ENCODE measurements around the gene CCN5.

Gene CCN5

GRCh38 chr20:44730441-44730840 lies 15.3 kb downstream of the CCN5 start:
- Mint-ChIP-seq H3K4me1 (no peaks in the 10 kb centered on the region), H3K27ac (no peak overlapping the region), H3K36me3 (peaks cover 2% of the 10 kb centered on the region), H3K9me3 (no peaks in the 10 kb centered on the region), H3K27me3 (peaks cover 5% of the 10 kb centered on the region), H3K4me3 (no peak overlapping the region)
- ATAC-seq (ENCODE audit: low read depth) = no peak
- no peak for DNase-seq (ENCODE audit: low spot score in 2 of 2)

GRCh38 chr20:44731657-44732056 lies 16.5 kb downstream of the CCN5 start:
- Mint-ChIP-seq H3K4me1 (peaks cover 5% of the 10 kb centered on the region), H3K27me3 (peaks cover 5% of the 10 kb centered on the region), H3K4me3 (no peak overlapping the region), H3K9me3 (peaks cover 4% of the 10 kb centered on the region), H3K36me3 (peaks cover 4% of the 10 kb centered on the region), H3K27ac (no peak overlapping the region)
- no peak for ATAC-seq (ENCODE audit: low read depth)
- no peak for DNase-seq (ENCODE audit: low spot score in 2 of 2)

- peaks cover 7% of the 10 kb centered on the region for H3K4me1 Mint-ChIP-seq
- DNase-seq (ENCODE audit: low spot score in 2 of 2) (no peak), ATAC-seq (ENCODE audit: low read depth) (no peak)
- H3K27ac Mint-ChIP-seq = no peak overlapping the region
- H3K36me3 Mint-ChIP-seq = peaks cover 4% of the 10 kb centered on the region
- peaks cover 5% of the 10 kb centered on the region for H3K27me3 Mint-ChIP-seq
- H3K4me3 Mint-ChIP-seq = no peak overlapping the region
- peaks cover 4% of the 10 kb centered on the region for H3K9me3 Mint-ChIP-seq
These were observed 17.2 kb downstream of the CCN5 start for GRCh38 chr20:44732327-44732726.

GRCh38 chr20:44733341-44734069 lies 18.3 kb downstream of the CCN5 start:
- Mint-ChIP-seq H3K27ac (no peak overlapping the region), H3K27me3 (peaks cover 5% of the 10 kb centered on the region), H3K9me3 (peaks cover 4% of the 10 kb centered on the region), H3K36me3 (peaks cover 4% of the 10 kb centered on the region), H3K4me3 (no peak overlapping the region), H3K4me1 (peaks cover 7% of the 10 kb centered on the region)
- peak; percentile 38 to 44 for DNase-seq (ENCODE audit: low spot score in 2 of 2)
- ATAC-seq (ENCODE audit: low read depth) = peak; percentile 70

GRCh38 chr20:44734938-44735337 lies 19.8 kb downstream of the CCN5 start:
- no peak overlapping the region for H3K4me3 Mint-ChIP-seq
- H3K27ac Mint-ChIP-seq = no peak overlapping the region
- DNase-seq (ENCODE audit: low spot score in 2 of 2) = no peak
- peaks cover 7% of the 10 kb centered on the region for H3K9me3 Mint-ChIP-seq
- ATAC-seq (ENCODE audit: low read depth) = no peak
- peaks cover 4% of the 10 kb centered on the region for H3K36me3 Mint-ChIP-seq
- H3K27me3 Mint-ChIP-seq = peaks cover 2% of the 10 kb centered on the region
- H3K4me1 Mint-ChIP-seq = peaks cover 13% of the 10 kb centered on the region

- peaks cover 7% of the 10 kb centered on the region for H3K9me3 Mint-ChIP-seq
- no peak for DNase-seq (ENCODE audit: low spot score in 2 of 2)
- H3K27ac Mint-ChIP-seq = no peak overlapping the region
- H3K36me3 Mint-ChIP-seq = peaks cover 2% of the 10 kb centered on the region
- H3K4me3 Mint-ChIP-seq = peak overlapping the region; percentile 69
- no peak for ATAC-seq (ENCODE audit: low read depth)
- peaks cover 13% of the 10 kb centered on the region for H3K4me1 Mint-ChIP-seq
- peaks cover 2% of the 10 kb centered on the region for H3K27me3 Mint-ChIP-seq
These were observed 20.6 kb downstream of the CCN5 start for GRCh38 chr20:44735816-44736169.

GRCh38 chr20:44736170-44737021 lies 21.2 kb downstream of the CCN5 start:
- DNase-seq (ENCODE audit: low spot score in 2 of 2) = no peak
- H3K4me1 Mint-ChIP-seq = peaks cover 13% of the 10 kb centered on the region
- peaks cover 7% of the 10 kb centered on the region for H3K9me3 Mint-ChIP-seq
- H3K36me3 Mint-ChIP-seq = peaks cover 2% of the 10 kb centered on the region
- H3K27me3 Mint-ChIP-seq = peaks cover 2% of the 10 kb centered on the region
- H3K4me3 Mint-ChIP-seq = peak overlapping the region; percentile 69
- no peak overlapping the region for H3K27ac Mint-ChIP-seq
- ATAC-seq (ENCODE audit: low read depth) = peak; percentile 69

GRCh38 chr20:44737116-44737515 lies 21.9 kb downstream of the CCN5 start:
- H3K36me3 Mint-ChIP-seq = peaks cover 2% of the 10 kb centered on the region
- H3K4me1 Mint-ChIP-seq = peaks cover 13% of the 10 kb centered on the region
- no peak for DNase-seq (ENCODE audit: low spot score in 2 of 2)
- peaks cover 7% of the 10 kb centered on the region for H3K9me3 Mint-ChIP-seq
- no peak overlapping the region for H3K27ac Mint-ChIP-seq
- ATAC-seq (ENCODE audit: low read depth) = no peak
- H3K4me3 Mint-ChIP-seq = no peak overlapping the region
- peaks cover 2% of the 10 kb centered on the region for H3K27me3 Mint-ChIP-seq

GRCh38 chr20:44738813-44739477 lies 23.8 kb downstream of the CCN5 start:
- Mint-ChIP-seq H3K4me3 (peak overlapping the region; percentile 17), H3K4me1 (peaks cover 13% of the 10 kb centered on the region), H3K9me3 (peaks cover 7% of the 10 kb centered on the region), H3K27me3 (peaks cover 2% of the 10 kb centered on the region), H3K36me3 (peaks cover 2% of the 10 kb centered on the region), H3K27ac (no peak overlapping the region)
- no peak for DNase-seq (ENCODE audit: low spot score in 2 of 2)
- peak; percentile 60 for ATAC-seq (ENCODE audit: low read depth)

GRCh38 chr20:44739942-44740341 lies 24.8 kb downstream of the CCN5 start:
- DNase-seq (ENCODE audit: low spot score in 2 of 2) = no peak
- H3K36me3 Mint-ChIP-seq = peaks cover 2% of the 10 kb centered on the region
- H3K9me3 Mint-ChIP-seq = peaks cover 7% of the 10 kb centered on the region
- peaks cover 13% of the 10 kb centered on the region for H3K4me1 Mint-ChIP-seq
- no peak overlapping the region for H3K4me3 Mint-ChIP-seq
- ATAC-seq (ENCODE audit: low read depth) = no peak
- peaks cover 4% of the 10 kb centered on the region for H3K27me3 Mint-ChIP-seq
- no peak overlapping the region for H3K27ac Mint-ChIP-seq

GRCh38 chr20:44742304-44743079 lies 27.3 kb downstream of the CCN5 start:
- no peak for DNase-seq (ENCODE audit: low spot score in 2 of 2)
- ATAC-seq (ENCODE audit: low read depth) = no peak
- H3K9me3 Mint-ChIP-seq = peaks cover 3% of the 10 kb centered on the region
- H3K36me3 Mint-ChIP-seq = no peaks in the 10 kb centered on the region
- no peak overlapping the region for H3K27ac Mint-ChIP-seq
- no peak overlapping the region for H3K4me3 Mint-ChIP-seq
- H3K4me1 Mint-ChIP-seq = peaks cover 10% of the 10 kb centered on the region
- H3K27me3 Mint-ChIP-seq = peaks cover 10% of the 10 kb centered on the region

- no peak for ATAC-seq (ENCODE audit: low read depth)
- Mint-ChIP-seq H3K4me1 (peaks cover 10% of the 10 kb centered on the region), H3K4me3 (no peak overlapping the region), H3K27ac (no peak overlapping the region), H3K36me3 (no peaks in the 10 kb centered on the region), H3K27me3 (peaks cover 10% of the 10 kb centered on the region), H3K9me3 (peaks cover 3% of the 10 kb centered on the region)
- DNase-seq (ENCODE audit: low spot score in 2 of 2) = no peak
These were observed 28.0 kb downstream of the CCN5 start for GRCh38 chr20:44743080-44743701.

GRCh38 chr20:44743916-44744655 lies 28.9 kb downstream of the CCN5 start:
- DNase-seq (ENCODE audit: low spot score in 2 of 2) = no peak
- H3K27me3 Mint-ChIP-seq = peaks cover 11% of the 10 kb centered on the region
- no peak overlapping the region for H3K27ac Mint-ChIP-seq
- no peaks in the 10 kb centered on the region for H3K36me3 Mint-ChIP-seq
- H3K4me1 Mint-ChIP-seq = peaks cover 6% of the 10 kb centered on the region
- ATAC-seq (ENCODE audit: low read depth) = no peak
- H3K9me3 Mint-ChIP-seq = no peaks in the 10 kb centered on the region
- no peak overlapping the region for H3K4me3 Mint-ChIP-seq

Data from memory B cell (primary cell).